GM19438 (cell line): ENCODE results near the gene FSD1.
"Not testable (repeated sequence)": the region's sequence is repeated elsewhere in the genome, so short reads cannot be mapped to it uniquely, and the experiment has no call there.

ENCODE experiments used
- ATAC-seq: cut with Tn5 transposase; IDR thresholded peaks from one replicate; pipeline ENCODE4 v1.9.1; 2021; ENCODE audit warnings: low read depth; ENCODE audit not compliant: unreplicated experiment

FSD1 gene

GRCh38 chr19:4284176-4284958, 20.0 kb upstream of the FSD1 start:
- no peak for ATAC-seq

DNA sequence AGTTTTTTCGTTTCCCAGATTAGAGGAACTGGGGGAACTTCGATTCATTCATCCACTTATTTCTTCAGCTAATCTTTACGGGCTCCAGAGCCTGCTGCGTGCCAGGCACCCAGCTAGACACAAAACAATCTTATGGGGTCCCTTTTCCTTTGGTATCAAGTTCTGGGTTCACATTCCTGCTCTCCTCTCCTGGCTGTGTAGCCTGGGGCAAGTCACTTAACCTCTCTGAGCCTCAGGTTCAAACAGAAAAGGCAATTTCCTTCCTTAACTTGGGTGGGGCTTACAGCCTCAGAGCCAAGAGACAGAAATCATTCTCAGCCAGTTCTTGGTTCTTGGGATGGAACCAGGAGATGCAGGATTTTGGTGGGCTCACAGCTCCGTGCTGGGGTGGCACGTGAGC, 19.4 kb upstream of the FSD1 start:
- ATAC-seq: no peak

GRCh38 chr19:4286141-4286540, 18.3 kb upstream of the FSD1 start:
- not testable (repeated sequence) for ATAC-seq

DNA sequence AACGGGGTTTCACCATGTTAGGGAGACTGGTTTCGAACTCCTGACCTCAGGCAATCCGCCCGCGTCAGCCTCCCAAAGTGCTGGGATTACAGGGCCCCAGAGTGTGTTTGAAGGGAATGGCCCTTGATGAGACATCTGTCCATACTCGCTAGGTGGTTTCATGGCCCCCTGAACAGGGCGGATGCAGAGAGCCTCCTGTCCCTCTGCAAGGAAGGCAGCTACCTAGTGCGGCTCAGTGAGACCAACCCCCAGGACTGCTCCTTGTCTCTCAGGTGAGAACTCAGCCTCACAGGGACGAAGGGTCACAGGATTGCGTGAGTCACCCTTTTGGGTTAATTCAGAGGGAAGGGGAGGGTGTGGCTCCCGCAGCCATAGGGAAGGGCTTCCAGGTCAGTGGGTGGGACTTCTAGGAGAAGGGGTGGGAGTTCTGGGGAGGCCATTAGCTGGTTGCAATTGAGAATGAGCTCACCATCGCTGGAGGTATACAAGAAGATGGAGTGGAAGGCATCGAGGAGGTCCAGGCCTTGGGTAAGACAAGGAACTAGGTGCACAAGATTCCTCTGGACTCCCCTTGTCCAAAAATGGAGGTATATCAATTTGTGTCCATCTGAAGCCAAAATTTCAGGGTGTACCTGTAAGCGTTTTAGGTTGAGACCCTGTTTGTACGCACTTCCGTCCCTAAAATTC, 16.2 kb upstream of the FSD1 start:
- ATAC-seq: no peak

DNA sequence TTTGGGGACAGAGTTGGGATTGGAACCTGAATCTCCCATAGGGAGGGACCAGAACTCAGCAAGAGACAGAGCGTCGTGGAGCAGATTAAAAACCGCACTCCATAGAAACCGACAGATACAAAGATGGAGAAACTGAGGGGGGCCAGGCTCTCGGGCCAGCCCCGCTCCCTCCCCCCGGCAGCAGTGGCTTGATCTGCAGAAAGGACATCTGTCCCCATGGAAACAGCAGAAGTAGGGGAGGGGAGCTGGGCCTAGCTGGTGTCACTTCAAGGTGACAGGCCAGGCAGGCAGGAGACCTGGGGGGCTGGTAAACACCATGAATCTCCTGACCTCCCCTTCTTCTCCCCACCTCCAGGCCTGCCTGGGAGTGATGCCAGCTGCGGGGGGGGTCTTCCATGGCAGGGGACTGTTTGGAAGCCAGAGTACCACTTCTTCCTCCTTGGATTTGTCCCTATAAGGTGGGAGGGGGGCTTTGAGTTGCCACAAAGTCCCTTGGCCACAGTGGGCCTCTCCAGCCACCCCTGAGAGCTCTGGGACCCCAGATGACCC, 13.1 kb upstream of the FSD1 start:
- ATAC-seq: no peak

DNA sequence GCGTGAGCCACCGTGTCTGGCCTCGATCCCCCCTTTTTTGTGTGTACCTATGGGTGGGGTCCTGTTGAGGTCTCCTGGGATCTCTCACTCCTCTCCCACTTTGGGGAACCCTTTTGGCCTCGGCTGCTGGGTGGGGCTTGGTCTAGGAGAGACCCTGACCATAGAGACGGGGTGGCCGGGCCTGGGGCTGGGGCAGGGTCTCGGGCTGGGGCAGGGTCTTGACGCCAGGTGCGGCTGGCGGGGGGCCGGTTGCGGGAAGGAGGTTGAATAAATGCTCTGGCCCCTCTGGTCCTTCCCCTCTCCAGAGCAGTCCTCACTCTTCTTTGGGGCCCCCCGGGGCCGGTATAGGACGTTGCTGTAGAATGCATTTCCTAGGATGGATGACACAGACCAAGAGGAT, 11.9 kb upstream of the FSD1 start:
- no peak for ATAC-seq

DNA sequence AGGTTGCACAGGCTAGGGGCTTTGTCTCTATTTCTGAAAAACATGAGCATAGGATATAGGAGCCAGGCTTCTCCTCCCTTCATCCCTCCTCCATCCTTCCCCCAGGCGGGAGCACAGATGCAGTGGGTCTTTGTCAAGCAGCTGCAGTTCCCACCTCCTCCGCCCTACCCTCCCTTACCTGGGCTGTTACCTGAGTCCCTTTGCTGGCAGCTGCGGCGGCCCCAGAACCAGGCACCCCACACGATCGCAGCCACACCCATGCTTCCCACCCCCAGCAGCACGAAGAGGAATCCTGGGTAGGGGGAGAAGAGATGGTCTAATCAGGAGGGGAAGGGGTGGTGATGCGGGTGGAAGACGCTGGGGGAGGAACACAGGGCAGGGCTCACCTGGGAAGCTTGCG, 10.0 kb upstream of the FSD1 start:
- no peak for ATAC-seq

GRCh38 chr19:4295972-4296771, 8.2 kb upstream of the FSD1 start:
- ATAC-seq: no peak

DNA sequence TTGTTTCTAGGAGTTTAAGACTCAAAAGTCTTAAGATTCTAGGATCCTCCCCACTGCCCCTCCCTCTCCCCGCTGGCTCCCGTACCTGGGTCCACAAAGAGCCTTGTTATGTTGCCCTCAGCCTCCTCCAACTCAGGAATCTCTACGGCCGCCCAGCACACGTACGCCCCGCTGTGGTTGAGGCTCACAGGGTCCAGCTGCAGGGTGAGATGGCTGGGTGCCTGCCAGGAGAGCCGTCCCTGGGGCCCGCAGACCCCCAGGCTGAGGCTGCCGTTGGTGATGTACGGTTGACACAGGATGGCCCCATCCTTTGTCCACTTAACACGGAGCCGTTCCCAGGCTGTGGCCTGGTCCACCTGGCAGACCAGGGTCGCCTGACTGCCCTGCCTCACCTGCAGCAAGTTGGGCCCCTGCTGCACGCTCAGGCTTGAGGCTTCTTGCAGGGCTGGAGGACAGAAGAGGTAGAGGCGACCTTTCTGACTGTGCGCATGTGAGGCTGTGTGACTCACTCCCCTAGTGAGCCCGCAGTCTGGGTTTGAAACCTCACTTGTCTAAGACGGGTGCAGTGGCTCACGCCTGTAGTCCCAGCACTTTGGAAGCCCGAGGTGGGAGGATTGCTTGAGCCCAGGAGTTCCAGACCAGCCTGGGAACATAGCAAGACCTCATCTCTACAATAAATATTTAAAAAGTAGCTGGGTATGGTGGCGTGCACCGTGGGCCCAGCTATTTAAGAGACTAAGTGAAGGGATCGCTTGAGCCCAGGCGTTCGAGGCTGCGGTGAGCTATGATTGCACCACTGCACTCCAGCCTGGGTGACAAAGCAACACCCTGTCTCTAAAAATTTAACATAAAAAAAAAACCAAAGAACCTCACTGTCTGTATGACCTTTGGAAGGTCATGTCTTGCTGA, 6.2 kb upstream of the FSD1 start:
- no peak for ATAC-seq

GRCh38 chr19:4298810-4299550, 5.4 kb upstream of the FSD1 start:
- ATAC-seq: no peak

- no peak for ATAC-seq
Observed at GRCh38 chr19:4300589-4300988, 3.8 kb upstream of the FSD1 start.

GRCh38 chr19:4301590-4302242, 2.7 kb upstream of the FSD1 start:
- ATAC-seq: no peak

DNA sequence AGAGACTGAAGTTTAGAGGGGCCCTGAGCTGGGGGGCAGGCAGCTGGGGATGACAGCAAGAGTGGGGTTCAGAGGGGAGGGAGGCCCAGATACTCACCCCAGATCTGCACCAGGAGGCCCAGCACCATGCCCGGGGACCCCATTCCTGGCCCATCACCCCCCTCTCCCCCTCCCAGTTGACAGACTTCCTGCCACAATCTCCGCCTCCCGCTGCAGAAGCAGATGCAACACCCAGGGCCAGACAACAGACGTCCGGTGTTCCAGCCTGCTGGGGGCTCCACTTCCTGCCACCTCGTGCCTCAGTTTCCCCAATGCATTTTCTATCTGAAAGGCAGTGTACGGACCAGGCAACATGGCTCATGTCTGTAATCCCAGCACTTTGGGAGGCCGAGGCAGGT, 2.2 kb upstream of the FSD1 start, which contains the start of gene TMIGD2:
Gene TMIGD2, minus strand, starts transcription at position 147 of the 398 bp plus-strand sequence. Its CDS starts 4 bp downstream, at position 143.
- ATAC-seq: no peak

DNA sequence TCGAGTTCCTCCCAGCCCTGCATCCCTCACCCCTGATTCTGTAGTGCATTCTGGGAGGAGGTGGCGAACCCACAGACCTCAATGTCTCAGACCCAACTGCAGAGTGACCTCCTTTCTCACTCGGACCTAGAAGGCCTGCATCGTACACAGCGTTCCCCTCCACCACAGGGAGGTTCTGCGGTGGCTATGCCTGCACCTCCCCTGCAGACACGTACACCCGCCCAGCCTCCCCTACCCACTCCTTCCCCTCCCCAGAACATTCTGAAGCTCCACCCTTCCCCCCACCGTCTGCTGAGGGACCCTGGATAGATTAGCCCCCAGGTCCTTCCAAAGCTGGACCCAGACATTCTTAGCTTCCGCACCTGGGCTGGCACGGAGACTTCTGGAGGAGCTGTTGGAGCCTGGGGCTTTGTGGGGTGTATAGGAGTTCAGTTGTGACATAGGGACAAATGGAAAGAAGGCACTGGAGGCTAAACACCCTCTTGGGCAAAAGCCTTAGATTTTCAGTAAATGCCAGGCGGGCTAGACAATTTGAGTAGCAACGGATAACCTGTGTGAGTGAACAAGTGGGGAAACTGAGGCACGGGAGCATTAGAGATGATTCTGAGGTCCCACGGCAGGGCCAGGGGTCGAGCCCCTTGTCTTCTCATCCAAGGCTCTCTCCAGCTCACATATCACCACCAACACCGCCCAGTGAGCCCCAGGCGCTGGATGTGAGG, 420 bp upstream of the FSD1 start:
- no peak for ATAC-seq

DNA sequence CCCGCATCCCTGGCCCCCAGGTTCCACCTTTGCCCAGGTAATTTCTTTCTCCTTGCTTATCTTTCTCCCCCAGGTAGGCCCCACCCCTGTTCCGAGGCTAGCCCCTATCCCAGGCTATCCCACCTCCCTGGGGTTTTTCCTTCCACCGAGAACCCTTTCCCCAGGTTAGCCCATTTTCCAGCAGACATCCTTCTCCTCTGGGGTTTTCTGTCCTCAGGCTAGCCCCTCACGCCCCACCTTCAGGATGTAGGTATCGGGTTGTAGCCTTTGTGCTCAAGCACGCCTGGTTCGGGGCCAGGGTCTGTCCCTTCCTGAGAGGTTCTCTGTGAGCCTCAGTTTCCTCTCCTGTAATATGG, 837 bp downstream of the FSD1 start:
- no peak for ATAC-seq

- no peak for ATAC-seq
Observed at GRCh38 chr19:4305659-4306058, 1.3 kb downstream of the FSD1 start.

GRCh38 chr19:4310247-4311121, 6.1 kb downstream of the FSD1 start:
- no peak for ATAC-seq
